Activated naive CD4-positive, alpha-beta T cell treated with anti-CD3 and anti-CD28 coated beads, Interleukin-2, amount 50 U/mL, for 16 hours (primary cell): ENCODE results near the gene ASCC3.

Source experiments
- DNase-seq: peaks from one replicate; pipeline ENCODE4 v3.0.0-alpha.2; 2020

ASCC3 gene

GRCh38 chr6:100462706-100463629 lies 418.2 kb downstream of the ASCC3 start:
- DNase-seq: no peak

GRCh38 chr6:100461917-100462705 lies 419.0 kb downstream of the ASCC3 start:
- DNase-seq: no peak

GRCh38 chr6:100461278-100461916 lies 419.7 kb downstream of the ASCC3 start:
- DNase-seq: no peak

GRCh38 chr6:100460650-100461204 lies 420.4 kb downstream of the ASCC3 start:
- DNase-seq: no peak

GRCh38 chr6:100459592-100460184 lies 421.4 kb downstream of the ASCC3 start:
- no peak for DNase-seq

- DNase-seq: no peak
Measured at GRCh38 chr6:100458841-100459591, 422.1 kb downstream of the ASCC3 start.
